ENCODE measurements around the gene AQP4. TPM values are rescaled to one million over a fixed set of nuclear protein-coding genes. Genes with fewer than 3 reads are reported as not detected.

The AQP4 gene
- total and polyA plus RNA-seq, 2 of the 13 experiments (the other 11 are each of a cell fraction or from before 2014, with no cell fraction given): 0.20 to 0.62 TPM

- TF ChIP-seq AFF4 (CRISPR knock-in tag; IDR thresholded peaks at IDR 0.05) (no peak), SATB2 (CRISPR knock-in tag; IDR thresholded peaks at IDR 0.05) (no peak), RFXAP (CRISPR knock-in tag; IDR thresholded peaks at IDR 0.05; ENCODE audit: borderline replicate concordance) (no peak), ZNF253 (CRISPR knock-in tag; IDR thresholded peaks at IDR 0.05; ENCODE audit: borderline replicate concordance) (no peak), SNAPC4 (CRISPR knock-in tag; IDR thresholded peaks at IDR 0.05) (no peak), EEA1 (CRISPR knock-in tag; IDR thresholded peaks at IDR 0.05; ENCODE audit: borderline replicate concordance) (no peak), MZF1 (CRISPR knock-in tag; IDR thresholded peaks at IDR 0.05; ENCODE audit: borderline replicate concordance) (no peak), ZNF343 (CRISPR knock-in tag; IDR thresholded peaks at IDR 0.05) (no peak)
These were observed 38.8 kb downstream of the AQP4 start (continued) for GRCh38 chr18:26826656-26827235.

All from HepG2 (cell line).